DMS114 treated with DMSO at 0.1 percent for 48 hours (cell line): Measurements from ENCODE around the gene CALB2.
A peak's percentile ranks its signal among the peaks of the same experiment; 100 is the strongest.
"Not testable (repeated sequence)": the region's sequence is repeated elsewhere in the genome, so short reads cannot be mapped to it uniquely, and the experiment has no call there.

Source experiments
- DNase-seq: peaks from one replicate; lab custom pipeline; 2025; ENCODE audit not compliant: unreplicated experiment; lab: John Stamatoyannopoulos, UW

Gene CALB2

GRCh38 chr16:71358464-71358998, at the start of gene CALB2:
TSS of gene CALB2 (plus strand) at chr16:71358723. CDS start at chr16:71358793, 70 bp downstream.
- peak; percentile 65 for DNase-seq

- peak; percentile 32 for DNase-seq
Observed at GRCh38 chr16:71311553-71312158, 46.9 kb upstream of the CALB2 start.

- not testable (repeated sequence) for DNase-seq
Observed at GRCh38 chr16:71313591-71313990, 44.9 kb upstream of the CALB2 start.

GRCh38 chr16:71315269-71315668, 43.3 kb upstream of the CALB2 start:
- DNase-seq = no peak

GRCh38 chr16:71319999-71320398, 38.5 kb upstream of the CALB2 start:
- DNase-seq = no peak

- DNase-seq = no peak
Observed at GRCh38 chr16:71327720-71328119, 30.8 kb upstream of the CALB2 start.

- DNase-seq = no peak
Observed at GRCh38 chr16:71328151-71328550, 30.4 kb upstream of the CALB2 start.

GRCh38 chr16:71337631-71338030, 20.9 kb upstream of the CALB2 start:
- DNase-seq = no peak

GRCh38 chr16:71338193-71338592, 20.3 kb upstream of the CALB2 start:
- DNase-seq = no peak

- no peak for DNase-seq
Observed at GRCh38 chr16:71338632-71339031, 19.9 kb upstream of the CALB2 start.

GRCh38 chr16:71339236-71340171, 19.0 kb upstream of the CALB2 start:
- no peak for DNase-seq

GRCh38 chr16:71340406-71340805, 18.1 kb upstream of the CALB2 start:
- no peak for DNase-seq

GRCh38 chr16:71341881-71342280, 16.6 kb upstream of the CALB2 start:
- DNase-seq = no peak

GRCh38 chr16:71343078-71343477, 15.4 kb upstream of the CALB2 start:
- no peak for DNase-seq

- DNase-seq = no peak
Observed at GRCh38 chr16:71344315-71344905, 14.1 kb upstream of the CALB2 start.

- no peak for DNase-seq
Observed at GRCh38 chr16:71345031-71345430, 13.5 kb upstream of the CALB2 start.

GRCh38 chr16:71347146-71347545, 11.4 kb upstream of the CALB2 start:
- DNase-seq = no peak

GRCh38 chr16:71348262-71349085, 10.0 kb upstream of the CALB2 start:
- DNase-seq = no peak

- DNase-seq = no peak
Observed at GRCh38 chr16:71350821-71351557, 7.5 kb upstream of the CALB2 start.

GRCh38 chr16:71351558-71351901, 7.0 kb upstream of the CALB2 start:
- no peak for DNase-seq
